Stimulated activated effector memory CD8-positive, alpha-beta T cell treated with anti-CD3 and anti-CD28 coated beads, Interleukin-12 subunit alpha, Interleukin-12 subunit beta, amount 100 ng/mL, for 72 hours (primary cell): ENCODE results near the gene SOX12.
"Not testable (repeated sequence)": the region's sequence is repeated elsewhere in the genome, so short reads cannot be mapped to it uniquely, and the experiment has no call there.

ENCODE experiments used
- ATAC-seq: fragments of 150-1000 bp; cut with Tn5 transposase; 2 replicates; pipeline ENCODE4 v1.10.0; 2021
- DNase-seq, 2 donors: peaks; one replicate each; pipeline ENCODE4 v3.0.0; 2021 to 2022; ENCODE audit warnings: low spot score in 2 of 2
- H3K27ac Mint-ChIP-seq: one replicate; pipeline ENCODE4 v1.8.0; 2022; ENCODE audit warnings: mild to moderate bottlenecking, mixed read lengths
- H3K36me3 Mint-ChIP-seq: one replicate; pipeline ENCODE4 v1.8.0; 2022; ENCODE audit warnings: mild to moderate bottlenecking, mixed read lengths
- H3K4me1 Mint-ChIP-seq: one replicate; pipeline ENCODE4 v1.8.0; 2022; ENCODE audit warnings: mixed read lengths
- H3K4me3 Mint-ChIP-seq: one replicate; pipeline ENCODE4 v1.8.0; 2022; ENCODE audit warnings: mild to moderate bottlenecking, mixed read lengths
- H3K9me3 Mint-ChIP-seq: one replicate; pipeline ENCODE4 v1.8.0; 2022; ENCODE audit warnings: mixed read lengths

SOX12 gene

GRCh38 chr20:375265-375889 lies 50.0 kb downstream of the SOX12 start:
- Mint-ChIP-seq H3K27ac (no peak overlapping the region), H3K36me3 (no peaks in the 10 kb centered on the region), H3K9me3 (no peaks in the 10 kb centered on the region), H3K4me3 (no peak overlapping the region), H3K4me1 (peaks cover 12% of the 10 kb centered on the region)
- ATAC-seq (no peak), DNase-seq (no peak)

GRCh38 chr20:376089-376488 lies 50.7 kb downstream of the SOX12 start:
- Mint-ChIP-seq H3K36me3 (no peaks in the 10 kb centered on the region), H3K9me3 (no peaks in the 10 kb centered on the region), H3K4me1 (peaks cover 12% of the 10 kb centered on the region), H3K27ac (no peak overlapping the region), H3K4me3 (no peak overlapping the region)
- ATAC-seq (no peak), DNase-seq (no peak)

GRCh38 chr20:376750-377149 lies 51.4 kb downstream of the SOX12 start:
- Mint-ChIP-seq H3K36me3 (no peaks in the 10 kb centered on the region), H3K9me3 (no peaks in the 10 kb centered on the region), H3K4me1 (peaks cover 12% of the 10 kb centered on the region), H3K27ac (no peak overlapping the region), H3K4me3 (no peak overlapping the region)
- no peak for ATAC-seq
- DNase-seq = no peak

- not testable (repeated sequence) for H3K4me1 Mint-ChIP-seq, ATAC-seq, DNase-seq, H3K27ac Mint-ChIP-seq, H3K4me3 Mint-ChIP-seq, H3K9me3 Mint-ChIP-seq, H3K36me3 Mint-ChIP-seq
Observed at GRCh38 chr20:377578-377977, 52.2 kb downstream of the SOX12 start.

- Mint-ChIP-seq H3K9me3 (no peaks in the 10 kb centered on the region), H3K27ac (no peak overlapping the region), H3K36me3 (no peaks in the 10 kb centered on the region), H3K4me3 (no peak overlapping the region), H3K4me1 (peaks cover 13% of the 10 kb centered on the region)
- ATAC-seq (no peak), DNase-seq (no peak)
Observed at GRCh38 chr20:378961-379336, 53.6 kb downstream of the SOX12 start.
